PC-9 (cell line): ENCODE results near the gene VIPR1.

Source experiments
- CTCF ChIP-seq: fragments of 200-600 bp; sonication (generic); conservative IDR thresholded peaks from 2 replicates; pipeline ENCODE4 v1.6.1; 2017; ENCODE audit warnings: mixed run types, antibody characterized with exemption, mild to moderate bottlenecking, moderate library complexity
- EZH2 ChIP-seq: fragments of 200-600 bp; sonication (generic); IDR thresholded peaks from 2 replicates; pipeline ENCODE4 v1.8.0; 2017; ENCODE audit warnings: antibody characterized with exemption, low read depth

DNA sequence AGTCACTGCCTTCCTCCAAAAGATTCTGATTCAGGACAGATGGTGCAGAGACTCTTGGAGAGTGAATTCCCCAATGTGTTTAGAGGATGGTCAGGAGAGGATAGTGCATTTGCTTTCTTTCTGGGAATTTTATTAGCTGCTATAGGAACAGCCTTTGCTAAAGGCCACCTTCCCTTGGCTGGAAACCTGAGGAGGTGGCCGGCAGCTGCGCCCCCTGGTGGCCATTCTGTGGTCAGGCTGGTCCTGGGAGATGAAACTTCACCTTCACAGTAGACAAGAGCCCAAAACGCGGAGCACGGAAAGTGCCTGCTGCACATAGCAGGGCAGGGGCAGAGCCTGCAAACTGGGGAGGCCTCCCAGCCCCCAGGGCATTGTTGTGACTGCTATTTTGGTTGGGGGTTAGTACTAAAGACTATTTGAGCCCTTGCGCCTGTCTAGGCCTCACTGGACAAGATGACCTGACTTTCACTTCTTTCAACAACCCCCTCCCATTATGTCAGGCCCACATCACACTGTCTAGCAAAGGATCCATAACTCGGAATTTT, 45.0 kb downstream of the VIPR1 start:
- TF ChIP-seq EZH2 (no peak), CTCF (peak; percentile 90)
